Measurements from ENCODE around the gene HMX3. TPM values are rescaled to one million over a fixed set of nuclear protein-coding genes. Genes with fewer than 3 reads are reported as not detected.
A peak's percentile ranks its signal among the peaks of the same experiment; 100 is the strongest.

HMX3 gene
- total and polyA plus RNA-seq, 2 of the 8 experiments (the other 6 are each of a cell fraction or from before 2014, with no cell fraction given), result 0.05 TPM; not detected in 1

DNA sequence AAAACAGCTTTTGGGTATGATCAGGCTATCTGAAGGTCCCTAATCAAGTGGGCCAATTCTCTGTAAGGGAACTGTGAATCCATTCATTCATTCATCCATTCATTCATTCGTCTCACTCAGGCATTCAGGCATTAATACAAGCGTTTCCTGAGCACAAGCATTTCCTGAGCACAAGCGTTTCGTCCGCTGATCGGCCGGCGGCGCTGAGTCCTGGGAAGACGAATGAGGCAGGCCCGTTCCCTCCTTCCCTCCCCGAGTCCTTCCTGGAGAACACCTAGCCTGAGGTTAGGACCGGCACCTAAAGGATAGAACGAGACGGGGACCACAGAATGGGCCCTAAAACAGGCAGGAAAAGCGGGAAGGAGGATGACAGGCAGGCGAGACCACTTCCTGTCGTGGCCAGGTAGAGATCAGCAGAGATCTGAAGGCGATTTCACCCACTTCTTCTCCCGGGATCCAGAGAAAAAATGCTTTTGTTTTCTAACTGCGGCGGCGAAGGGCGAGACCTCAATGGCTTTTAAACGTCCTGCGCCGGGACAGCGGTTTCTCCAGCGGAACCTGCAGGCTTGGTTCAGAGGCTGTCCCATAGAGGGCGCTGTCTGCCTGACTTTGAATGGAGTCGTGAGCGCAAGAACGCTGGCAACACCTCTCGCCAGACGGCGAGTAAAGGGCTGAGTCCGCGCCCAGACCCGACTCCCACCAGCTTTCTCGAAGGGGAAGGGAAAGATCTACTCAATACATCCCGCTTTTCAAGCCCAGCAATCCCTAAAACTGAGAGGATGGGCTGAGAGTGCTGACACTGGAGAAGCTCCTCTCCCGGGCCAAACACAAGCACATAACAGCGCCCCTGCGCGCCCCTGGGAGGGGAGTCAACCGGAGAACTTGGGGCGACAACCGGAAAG lies 2.9 kb upstream of the HMX3 start (continued):
- peak; percentile 55 for TF ChIP-seq SAP30 (IDR thresholded peaks at IDR 0.05; ENCODE audit: insufficient read depth, insufficient replicate concordance, low read length)
- peak; percentile 16; the same call in 1 of the 2 replicates for TF ChIP-seq TBP (IDR thresholded peaks at IDR 0.05; ENCODE audit: low read depth, low read length)
- TF ChIP-seq, protein P1, sequence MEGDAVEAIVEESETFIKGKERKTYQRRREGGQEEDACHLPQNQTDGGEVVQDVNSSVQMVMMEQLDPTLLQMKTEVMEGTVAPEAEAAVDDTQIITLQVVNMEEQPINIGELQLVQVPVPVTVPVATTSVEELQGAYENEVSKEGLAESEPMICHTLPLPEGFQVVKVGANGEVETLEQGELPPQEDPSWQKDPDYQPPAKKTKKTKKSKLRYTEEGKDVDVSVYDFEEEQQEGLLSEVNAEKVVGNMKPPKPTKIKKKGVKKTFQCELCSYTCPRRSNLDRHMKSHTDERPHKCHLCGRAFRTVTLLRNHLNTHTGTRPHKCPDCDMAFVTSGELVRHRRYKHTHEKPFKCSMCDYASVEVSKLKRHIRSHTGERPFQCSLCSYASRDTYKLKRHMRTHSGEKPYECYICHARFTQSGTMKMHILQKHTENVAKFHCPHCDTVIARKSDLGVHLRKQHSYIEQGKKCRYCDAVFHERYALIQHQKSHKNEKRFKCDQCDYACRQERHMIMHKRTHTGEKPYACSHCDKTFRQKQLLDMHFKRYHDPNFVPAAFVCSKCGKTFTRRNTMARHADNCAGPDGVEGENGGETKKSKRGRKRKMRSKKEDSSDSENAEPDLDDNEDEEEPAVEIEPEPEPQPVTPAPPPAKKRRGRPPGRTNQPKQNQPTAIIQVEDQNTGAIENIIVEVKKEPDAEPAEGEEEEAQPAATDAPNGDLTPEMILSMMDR (IDR thresholded peaks at IDR 0.05; ENCODE audit: control extremely low read depth in 1 of 3, insufficient read depth in 1 of 3, low read depth in 1 of 3, low read length in 3 of 3), result peak; percentile 84 to 93 (median 88)
- peak in 1 of 2 experiments; percentile 37; a peak in 1 of 3 replicates for TF ChIP-seq EP300 (IDR thresholded peaks at IDR 0.05; ENCODE audit: borderline replicate concordance in 1 of 2, low read depth in 2 of 2, low read length in 2 of 2)
- peak; percentile 64 for TF ChIP-seq ASH2L (IDR thresholded peaks at IDR 0.05; ENCODE audit: low read length)
- TF ChIP-seq NANOG (IDR thresholded peaks at IDR 0.05; ENCODE audit: insufficient read depth, low read depth, low read length, poor library complexity, severe bottlenecking), result no peak
- peak in 1 of 2 experiments; percentile 80; a peak in 1 of 4 replicates for TF ChIP-seq SIN3A (conservative IDR thresholded peaks at IDR 0.05 in 1 of 2, IDR thresholded peaks at IDR 0.05 in 1 of 2; ENCODE audit: low read depth in 1 of 2, low read length in 2 of 2)
- peak; percentile 15; the same call in 1 of the 2 replicates for TF ChIP-seq BACH1 (IDR thresholded peaks at IDR 0.05; ENCODE audit: low read length)
- peak; percentile 55; the same call in 1 of the 2 replicates for TF ChIP-seq RBBP5 (IDR thresholded peaks at IDR 0.05; ENCODE audit: borderline replicate concordance, low read depth, low read length)
- no peak for TF ChIP-seq SP4 (IDR thresholded peaks at IDR 0.05; ENCODE audit: low read length)
- TF ChIP-seq, protein P2, sequence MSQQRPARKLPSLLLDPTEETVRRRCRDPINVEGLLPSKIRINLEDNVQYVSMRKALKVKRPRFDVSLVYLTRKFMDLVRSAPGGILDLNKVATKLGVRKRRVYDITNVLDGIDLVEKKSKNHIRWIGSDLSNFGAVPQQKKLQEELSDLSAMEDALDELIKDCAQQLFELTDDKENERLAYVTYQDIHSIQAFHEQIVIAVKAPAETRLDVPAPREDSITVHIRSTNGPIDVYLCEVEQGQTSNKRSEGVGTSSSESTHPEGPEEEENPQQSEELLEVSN (IDR thresholded peaks at IDR 0.05), result 0 out of 2 replicates have a peak, but pooled peaks have one; percentile 32
